HG03378 (cell line): ENCODE results near the gene HS3ST2.
"Not testable (repeated sequence)": the region's sequence is repeated elsewhere in the genome, so short reads cannot be mapped to it uniquely, and the experiment has no call there.

Experiments
- ATAC-seq: cut with Tn5 transposase; IDR thresholded peaks from one replicate; pipeline ENCODE4 v1.9.1; 2021; ENCODE audit warnings: mild to moderate bottlenecking, moderate library complexity; ENCODE audit not compliant: unreplicated experiment

The HS3ST2 gene

DNA sequence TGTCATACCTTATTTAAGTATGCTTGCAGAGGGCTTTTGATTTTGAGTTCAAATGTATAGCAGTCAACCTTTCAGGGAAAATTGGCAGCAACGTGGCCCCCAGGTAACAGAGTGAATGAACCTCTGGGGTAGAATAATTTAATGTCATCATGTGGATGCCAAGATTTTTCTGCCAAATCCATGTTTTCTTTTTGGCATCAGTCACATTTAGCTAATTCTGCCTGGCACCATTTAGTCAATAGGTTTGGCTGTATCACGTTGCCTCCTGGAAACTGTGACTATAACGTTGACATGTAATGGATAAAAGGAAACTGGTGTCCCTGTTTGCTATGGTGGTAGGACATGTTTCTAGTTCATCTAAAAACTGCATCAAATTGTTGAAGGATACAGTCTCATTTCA is 115.5 kb downstream of the HS3ST2 start:
- no peak for ATAC-seq

DNA sequence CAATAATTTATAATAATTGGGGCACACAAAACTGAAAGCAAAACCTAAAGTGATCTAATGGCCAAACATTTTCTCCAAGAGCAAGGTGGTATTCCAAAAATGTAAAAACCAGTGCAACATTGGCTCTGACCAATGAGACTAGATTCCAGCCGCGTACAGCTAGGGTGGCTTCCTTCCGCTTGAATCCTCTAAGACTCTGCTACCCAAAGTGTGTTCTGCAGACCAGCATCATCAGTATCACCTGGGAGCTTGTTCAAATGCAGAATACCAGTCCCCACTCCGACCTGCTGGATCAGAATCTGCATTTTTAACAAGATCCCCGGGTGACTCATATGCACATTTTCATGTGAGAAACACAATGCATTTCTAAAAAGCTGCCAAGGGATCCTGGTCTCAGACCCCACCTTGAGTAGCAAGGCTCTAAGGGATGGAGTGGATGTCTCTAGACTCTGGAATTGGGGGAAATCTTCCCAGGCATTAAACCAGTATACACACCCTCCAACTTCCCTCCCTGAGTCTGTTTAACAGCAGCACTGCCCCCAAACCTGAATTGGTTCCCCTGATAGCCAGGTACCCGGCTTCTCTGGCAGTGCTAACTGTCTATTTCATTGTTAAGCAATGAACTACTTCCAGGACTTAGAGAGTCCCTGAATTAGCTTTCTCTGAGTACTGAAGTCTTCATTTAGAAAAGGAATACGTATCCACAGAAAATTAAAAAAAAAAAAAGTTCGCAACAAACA is 118.2 kb downstream of the HS3ST2 start:
- ATAC-seq: no peak

- ATAC-seq: no peak
Observed at GRCh38 chr16:22933173-22933572, 119.2 kb downstream of the HS3ST2 start.

DNA sequence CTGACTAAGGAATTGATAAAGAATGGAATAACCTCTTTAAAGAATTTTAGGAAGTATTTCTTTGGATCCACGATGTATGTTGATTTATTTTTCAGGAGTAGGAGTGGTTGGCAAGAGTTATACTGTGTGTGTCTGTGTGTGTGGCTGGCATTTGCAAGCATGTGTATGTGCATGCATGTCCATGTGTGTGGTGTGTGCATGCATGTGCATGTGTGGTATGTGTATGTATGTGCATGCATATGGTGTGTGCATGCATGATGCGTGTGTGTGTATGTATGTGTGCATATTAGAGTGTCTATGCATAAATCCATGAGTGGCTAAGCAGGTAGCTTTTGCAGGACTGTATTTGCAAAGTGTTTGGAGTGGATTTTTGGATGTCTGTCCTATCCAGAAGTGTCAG is 120.8 kb downstream of the HS3ST2 start:
- ATAC-seq: no peak

GRCh38 chr16:22937169-22937568 is 123.2 kb downstream of the HS3ST2 start:
- ATAC-seq: no peak

DNA sequence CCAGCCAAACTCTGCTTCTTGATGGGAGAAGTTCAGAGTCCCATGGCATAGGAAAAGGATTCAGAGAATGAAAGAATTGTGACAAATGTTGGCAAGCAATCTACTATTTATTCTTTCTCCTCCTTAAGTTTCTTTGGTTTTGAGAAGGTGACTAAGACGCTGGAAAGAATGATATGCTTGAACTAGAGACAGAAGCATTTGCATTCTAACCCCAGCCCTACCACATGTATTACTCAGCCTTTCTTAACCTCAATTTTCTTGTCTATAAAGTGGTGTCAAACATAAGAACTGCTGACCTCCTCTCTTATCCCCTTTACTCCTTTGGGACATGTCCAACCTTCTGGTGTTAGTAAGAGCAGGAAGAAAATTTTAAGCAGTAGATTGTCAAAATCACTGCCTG is 124.7 kb downstream of the HS3ST2 start:
- no peak for ATAC-seq

DNA sequence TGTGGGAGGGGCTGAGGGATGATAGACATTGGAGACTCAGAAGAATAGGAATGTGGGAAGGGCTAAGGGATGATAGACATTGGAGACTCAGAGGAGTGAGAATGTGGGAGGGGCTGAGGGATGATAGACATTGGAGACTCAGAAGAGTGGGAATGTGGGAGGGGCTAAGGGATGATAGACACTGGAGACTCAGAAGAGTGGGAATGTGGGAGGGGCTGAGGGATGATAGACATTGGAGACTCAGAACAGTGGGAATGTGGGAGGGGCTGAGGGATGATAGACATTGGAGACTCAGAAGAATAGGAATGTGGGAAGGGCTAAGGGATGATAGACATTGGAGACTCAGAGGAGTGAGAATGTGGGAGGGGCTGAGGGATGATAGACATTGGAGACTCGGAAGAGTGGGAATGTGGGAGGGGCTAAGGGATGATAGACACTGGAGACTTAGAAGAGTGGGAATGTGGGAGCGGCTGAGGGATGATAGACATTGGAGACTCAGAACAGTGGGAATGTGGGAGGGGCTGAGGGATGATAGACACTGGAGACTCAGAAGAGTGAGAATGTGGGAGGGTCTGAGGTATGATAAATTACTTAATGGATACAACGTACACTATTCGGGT is 125.9 kb downstream of the HS3ST2 start:
- ATAC-seq: not testable (repeated sequence)

- no peak for ATAC-seq
Observed at GRCh38 chr16:22941970-22942501, 128.1 kb downstream of the HS3ST2 start.

DNA sequence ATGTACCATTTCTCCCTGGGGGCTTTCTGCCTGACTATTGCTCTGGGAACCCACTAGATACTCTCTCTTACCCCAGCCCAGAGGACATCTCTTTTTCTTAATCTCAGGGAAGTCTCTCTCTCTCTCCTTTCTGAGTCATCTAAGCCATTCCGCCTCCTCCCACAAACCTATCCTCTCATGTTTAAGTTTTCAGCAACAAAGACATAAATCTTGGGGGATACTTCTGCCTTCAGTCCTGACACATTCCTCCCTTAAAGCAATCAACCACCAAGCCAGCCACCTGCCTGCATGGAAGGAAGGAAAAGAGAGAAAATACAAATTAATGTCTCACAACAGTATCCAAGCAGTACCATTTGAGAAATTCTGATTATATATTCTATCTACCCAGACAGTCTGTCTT is 128.8 kb downstream of the HS3ST2 start:
- ATAC-seq: no peak

DNA sequence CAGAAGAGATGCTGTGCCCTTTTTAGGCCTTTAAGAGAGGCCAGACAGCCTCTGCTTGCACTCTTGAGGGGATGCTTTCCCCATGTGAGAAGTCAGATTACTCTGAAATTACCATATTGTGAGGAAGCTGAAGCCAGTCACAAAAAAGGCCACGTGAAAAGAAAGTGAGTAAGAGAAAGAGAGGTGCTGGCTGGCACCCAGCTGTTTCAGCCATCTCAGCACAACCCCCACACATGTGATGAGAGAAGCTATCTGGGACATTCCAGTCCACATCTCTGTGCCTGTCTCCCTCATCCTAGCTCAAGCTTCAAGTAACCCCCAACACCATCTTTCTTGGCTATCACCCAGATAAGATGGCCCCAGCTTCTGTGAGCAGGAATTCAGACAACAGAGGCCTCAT is 131.4 kb downstream of the HS3ST2 start:
- ATAC-seq: no peak

DNA sequence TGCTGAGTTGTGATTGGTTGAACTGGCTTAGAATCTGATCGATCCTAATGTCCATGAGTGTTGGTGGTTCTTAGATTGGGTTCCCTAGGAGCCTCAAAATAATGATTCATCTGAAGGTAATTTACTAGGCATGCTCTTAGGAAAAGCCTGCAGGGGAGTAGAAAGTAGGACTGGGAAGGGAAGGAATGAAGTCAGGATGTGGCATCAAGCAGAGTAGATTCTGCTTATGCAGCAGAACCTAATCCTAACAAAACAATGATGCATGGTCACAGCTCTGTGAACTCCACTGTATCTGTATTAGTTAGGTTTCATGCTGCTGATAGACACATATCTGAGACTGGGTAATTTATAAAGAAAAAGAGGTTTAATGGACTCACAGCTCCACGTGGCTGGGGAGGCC is 132.5 kb downstream of the HS3ST2 start:
- no peak for ATAC-seq

GRCh38 chr16:22948058-22948602 is 134.2 kb downstream of the HS3ST2 start:
- ATAC-seq: no peak

GRCh38 chr16:22948603-22949368 is 134.8 kb downstream of the HS3ST2 start:
- ATAC-seq: no peak

- ATAC-seq: no peak
Observed at GRCh38 chr16:22955461-22956070, 141.6 kb downstream of the HS3ST2 start.

DNA sequence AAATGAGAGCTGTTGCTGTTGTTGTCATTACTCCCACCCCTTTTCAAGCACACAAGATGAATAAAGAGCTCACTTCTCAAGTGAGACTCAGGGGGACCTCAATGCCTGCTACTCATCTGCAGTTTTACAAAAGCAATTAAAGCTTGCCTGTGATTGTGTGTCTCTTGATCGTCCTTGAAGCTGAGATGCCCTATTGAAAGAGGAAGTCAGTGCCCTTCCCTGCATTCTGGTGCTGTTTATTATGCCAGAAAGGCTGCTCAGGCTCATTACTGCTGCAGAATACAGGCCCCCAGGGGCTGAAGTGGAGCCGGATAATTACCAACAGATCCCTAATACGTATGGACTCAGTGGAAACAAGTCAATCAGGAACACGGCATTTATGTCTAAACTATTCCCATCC is 147.2 kb downstream of the HS3ST2 start:
- ATAC-seq: no peak

- no peak for ATAC-seq
Observed at GRCh38 chr16:22962905-22963304, 148.9 kb downstream of the HS3ST2 start.
